K562 (cell line): ENCODE data around the gene ARR3. TPM values are rescaled to one million over a fixed set of nuclear protein-coding genes. Genes with fewer than 3 reads are reported as not detected.

Experiments used
- ATAC-seq: fragments of 200-7000 bp; cut with Tn5 transposase; 3 replicates; pipeline ENCODE4 v1.9.1; 2020; ENCODE audit warnings: moderate library complexity
- BruUV-seq: library from RNA; stranded (reverse); fragments of 400-500 nt; replicated peaks from 2 replicates; lab custom pipeline; 2021; lab: Mats Ljungman, UMichigan
- CTCF ChIA-PET: fragments of 300-600 bp; formaldehyde crosslinking; extraction: SDS; loops from one replicate; lab custom pipeline; 2021; ENCODE audit warnings: low intra/inter-chr PET ratio; lab: Yijun Ruan, JAX
- POLR2A ChIA-PET: fragments of 300-600, 350-650 bp; sonication (Branson Sonifier 250); formaldehyde crosslinking; extraction: SDS; loops from one replicate; lab custom pipeline; 2021; ENCODE audit warnings: antibody characterized with exemption, inconsistent platforms; lab: Yijun Ruan, JAX
- DNase-seq, 4 experiments: peaks; one replicate each; pipeline versions ENCODE4 v3.0.0 to v3.0.0-alpha.2; 2011 to 2018; ENCODE audit warnings: low spot score in 3 of 4, mixed read lengths in 3 of 4; ENCODE audit errors: extremely low read depth in 1 of 4
- FAIRE-seq: peaks from 2 replicates; lab custom pipeline; 2011; peaks lifted over from hg19 to GRCh38; lab: Jason Lieb, UNC
- H2AFZ ChIP-seq: 2 replicates; pipeline ENCODE4 v1.6.0; 2011; ENCODE audit warnings: low read depth, low read length, control low read depth, inconsistent platforms
- H3K27ac ChIP-seq: fragments of 200-600 bp; 3 replicates; pipeline ENCODE4 v1.8.0; 2011; ENCODE audit warnings: low read depth, mild to moderate bottlenecking, control low read depth, inconsistent platforms, low read length, moderate library complexity, mixed read lengths; ENCODE audit errors: extremely low read depth
- H3K27me3 ChIP-seq, 2 experiments: fragments of 300-600 bp in 1 of 2; 2 replicates in 1 of 2; 3 replicates in 1 of 2; pipeline versions ENCODE4 v1.6.0 to v1.8.0; 2011; ENCODE audit warnings: inconsistent platforms in 2 of 2, low read length in 2 of 2, mild to moderate bottlenecking in 1 of 2, mixed read lengths in 1 of 2, moderate library complexity in 1 of 2; ENCODE audit not compliant: control insufficient read depth in 2 of 2, insufficient read depth in 2 of 2
- H3K36me3 ChIP-seq: fragments of 300-600 bp; 3 replicates; pipeline ENCODE4 v1.8.0; 2011; ENCODE audit warnings: mild to moderate bottlenecking, low read length, inconsistent platforms; ENCODE audit not compliant: control insufficient read depth, insufficient read depth
- H3K4me1 ChIP-seq, 2 experiments: fragments of 200-600 bp in 1 of 2; replicated peaks in 1 of 2; 2 replicates in 1 of 2; 3 replicates in 1 of 2; pipeline versions ENCODE4 v1.5.1 to v1.8.0; 2011; ENCODE audit warnings: inconsistent platforms in 2 of 2, low read length in 2 of 2, mild to moderate bottlenecking in 1 of 2, mixed read lengths in 1 of 2, moderate library complexity in 1 of 2; ENCODE audit not compliant: control insufficient read depth in 2 of 2, insufficient read depth in 2 of 2
- H3K4me2 ChIP-seq: 2 replicates; pipeline ENCODE4 v1.6.1; 2011; ENCODE audit warnings: low read length, control low read depth, inconsistent platforms, mixed read lengths; ENCODE audit not compliant: insufficient read depth
- H3K4me3 ChIP-seq: fragments of 200-600 bp; sonication (generic), shearing (Covaris generic); 2 replicates; pipeline ENCODE4 v1.5.1; 2016; ENCODE audit warnings: control low read depth, inconsistent platforms
- H3K79me2 ChIP-seq: fragments of 200-600 bp; 3 replicates; pipeline ENCODE4 v1.8.0; 2011; ENCODE audit warnings: low read length, inconsistent platforms; ENCODE audit not compliant: control insufficient read depth, insufficient read depth
- H3K9ac ChIP-seq, 2 experiments: 2 replicates each; pipeline versions ENCODE4 v1.6.0 to v1.6.1; 2011; ENCODE audit warnings: low read depth in 2 of 2, low read length in 2 of 2, control low read depth in 1 of 2, inconsistent platforms in 1 of 2, mild to moderate bottlenecking in 1 of 2, mixed read lengths in 1 of 2; ENCODE audit not compliant: insufficient read depth in 1 of 2
- H3K9me1 ChIP-seq: one replicate; pipeline ENCODE4 v1.6.0; 2011; ENCODE audit warnings: inconsistent platforms, mild to moderate bottlenecking, low read length, moderate library complexity; ENCODE audit not compliant: control insufficient read depth, insufficient read depth
- H3K9me3 ChIP-seq: replicated peaks from 2 replicates; pipeline ENCODE4 v1.5.1; 2011; ENCODE audit warnings: low read depth, low read length, inconsistent platforms; ENCODE audit not compliant: control insufficient read depth, insufficient read depth
- H4K20me1 ChIP-seq: replicated peaks from 2 replicates; pipeline ENCODE4 v1.6.1; 2011; ENCODE audit warnings: low read length, inconsistent platforms, mixed read lengths; ENCODE audit not compliant: control insufficient read depth, insufficient read depth
- CC2D1A ChIP-seq: fragments of 450-650 bp; IDR thresholded peaks from 2 replicates; pipeline ENCODE4 v1.6.1; 2017; ENCODE audit warnings: mild to moderate bottlenecking
- CEBPG ChIP-seq, 3 experiments: fragments of 200-800 bp in 1 of 3; sonication (Bioruptor generic) in 1 of 3; sonication (generic) in 1 of 3; formaldehyde crosslinking in 1 of 3; IDR thresholded peaks in 2 of 3; conservative IDR thresholded peaks in 1 of 3; 2 replicates each; pipeline versions ENCODE4 v1.6.1 to v1.8.0; 2016 to 2022; ENCODE audit warnings: missing compliant biosample characterization in 2 of 3, missing genetic modification characterization in 2 of 3, mild to moderate bottlenecking in 1 of 3, missing genetic modification reagents in 1 of 3
- ELF1 ChIP-seq: fragments of 200-800 bp; sonication (Bioruptor generic); IDR thresholded peaks from 2 replicates; pipeline ENCODE4 v1.6.1; 2016; ENCODE audit warnings: missing genetic modification characterization, missing compliant biosample characterization
- ETS2 ChIP-seq: IDR thresholded peaks from 2 replicates; pipeline ENCODE4 v1.6.1; 2016; ENCODE audit warnings: borderline replicate concordance, missing genetic modification characterization, mild to moderate bottlenecking, moderate library complexity, missing compliant biosample characterization; ENCODE audit not compliant: poor library complexity, severe bottlenecking
- HDAC1 ChIP-seq, 2 experiments: fragments of 450-650 bp; IDR thresholded peaks; 2 replicates each; pipeline ENCODE4 v1.6.1; 2016 to 2017; ENCODE audit warnings: inconsistent platforms in 1 of 2, mild to moderate bottlenecking in 1 of 2, moderate library complexity in 1 of 2
- NRF1 ChIP-seq, 2 experiments: fragments of 450-650 bp; IDR thresholded peaks in 1 of 2; conservative IDR thresholded peaks in 1 of 2; 2 replicates each; pipeline ENCODE4 v1.6.1; 2014; ENCODE audit warnings: mild to moderate bottlenecking in 2 of 2
- POLR3A ChIP-seq: IDR thresholded peaks from 2 replicates; pipeline ENCODE4 v1.6.1; 2011; ENCODE audit warnings: borderline replicate concordance, mild to moderate bottlenecking, moderate library complexity; ENCODE audit not compliant: insufficient read length, insufficient read depth; ENCODE audit errors: extremely low read depth
- PTBP1 ChIP-seq: fragments of 200-400 bp; formaldehyde crosslinking; IDR thresholded peaks from 2 replicates; pipeline ENCODE4 v1.6.1; 2017; ENCODE audit warnings: low read depth, low read length
- RUNX1 ChIP-seq: sonication (generic); IDR thresholded peaks from 2 replicates; pipeline ENCODE4 v1.6.1; 2016; ENCODE audit warnings: antibody characterized with exemption, low read depth
- SIX5 ChIP-seq, 2 experiments: IDR thresholded peaks; 2 replicates each; pipeline ENCODE4 v1.6.1; 2011; ENCODE audit warnings: low read length in 2 of 2, borderline replicate concordance in 1 of 2, low read depth in 1 of 2, mild to moderate bottlenecking in 1 of 2, moderate library complexity in 1 of 2; ENCODE audit not compliant: insufficient read depth in 1 of 2
- SOX6 ChIP-seq: fragments of 450-650 bp; IDR thresholded peaks from 2 replicates; pipeline ENCODE4 v1.6.1; 2014; ENCODE audit warnings: mild to moderate bottlenecking
- TBL1XR1 ChIP-seq, 2 experiments: IDR thresholded peaks; 2 replicates each; pipeline ENCODE4 v1.6.1; 2012; ENCODE audit warnings: improper control_type of control experiment in 2 of 2, low read length in 2 of 2, mild to moderate bottlenecking in 1 of 2
- TCF7L2 ChIP-seq: fragments of 150-350 bp; IDR thresholded peaks from 2 replicates; pipeline ENCODE4 v1.6.1; 2016; ENCODE audit warnings: low read depth, mild to moderate bottlenecking, low read length, moderate library complexity
- TCFL5 ChIP-seq: fragments of 250-450 bp; sonication (Bioruptor Pico); conservative IDR thresholded peaks from 2 replicates; pipeline ENCODE4 v1.6.1; 2021; ENCODE audit warnings: mild to moderate bottlenecking, moderate library complexity, matching md5 sums
- ZFP30 ChIP-seq: fragments of 250-450 bp; sonication (Bioruptor Pico); IDR thresholded peaks from 2 replicates; pipeline ENCODE4 v1.8.0; 2022; ENCODE audit warnings: moderate library complexity, mild to moderate bottlenecking, inconsistent platforms, borderline replicate concordance
- ZKSCAN3 ChIP-seq: fragments of 250-450 bp; sonication (Bioruptor Pico); IDR thresholded peaks from 2 replicates; pipeline ENCODE4 v1.4.0; 2020
- WGBS: fragments of 100-300 bp; shearing (Covaris generic); methylation state at CpG from one replicate; pipeline ENCODE4 v1.1.6; 2016; ENCODE audit warnings: low coverage, mixed read lengths; ENCODE audit not compliant: insufficient coverage; ENCODE audit errors: missing lambda C conversion rate; 5-methylcytosine and 5-hydroxymethylcytosine counted together
- in situ Hi-C: fragments of 300-500 bp; cut with MboI; formaldehyde crosslinking; loops from 4 replicates; pipeline ENCODE4 v1.15.0; 2018; ENCODE audit warnings: inconsistent platforms, mixed read lengths
- intact Hi-C: fragments of 100-400 bp; cut with micrococcal nuclease; formaldehyde crosslinking; loops from 2 replicates; pipeline ENCODE4 v1.14.2; 2022
- polyA plus RNA-seq, 8 experiments: library from polyadenylated mRNA; depleted of rRNA in 4 of 8; stranded (reverse) in 5 of 8; unstranded in 3 of 8; fragments of >200 nt; fragmentation: Nextera tagmentation in 2 of 8; fragmentation: Illumina TruSeq in 1 of 8; extraction: Ambion mirVana in 2 of 8; extraction: Trizol in 1 of 8; gene quantifications; 2 replicates each; pipeline versions ENCODE4 v1.2.1 to v1.2.3, GENCODE V29; 2011 to 2014; ENCODE audit warnings: inconsistent platforms in 1 of 8, missing spikeins in 1 of 8
- total RNA-seq, 7 experiments: library from RNA; depleted of rRNA in 6 of 7; stranded (reverse); fragments of >200 nt in 6 of 7; fragmentation: Illumina TruSeq in 2 of 7; extraction: Trizol in 2 of 7; gene quantifications; 2 replicates each; pipeline versions ENCODE4 v1.2.1 to v1.2.3, GENCODE V29; 2011 to 2021; ENCODE audit warnings: low replicate concordance in 1 of 7
- TF ChIP-seq, protein P1 (sequence below): fragments of 250-450 bp; sonication (Bioruptor Pico); IDR thresholded peaks from 2 replicates; pipeline ENCODE4 v1.8.0; 2022; ENCODE audit warnings: moderate library complexity, mild to moderate bottlenecking, inconsistent platforms
- TF ChIP-seq, protein P2 (sequence below), 2 experiments: fragments of 450-650 bp; IDR thresholded peaks; 2 replicates each; pipeline ENCODE4 v1.6.1; 2018; ENCODE audit warnings: mild to moderate bottlenecking in 2 of 2, low read depth in 1 of 2; ENCODE audit not compliant: partially characterized antibody in 2 of 2

The ARR3 gene
- total and polyA plus RNA-seq, 9 of the 15 experiments (the other 6 are each of a cell fraction or from before 2014, with no cell fraction given), result not detected

DNA sequence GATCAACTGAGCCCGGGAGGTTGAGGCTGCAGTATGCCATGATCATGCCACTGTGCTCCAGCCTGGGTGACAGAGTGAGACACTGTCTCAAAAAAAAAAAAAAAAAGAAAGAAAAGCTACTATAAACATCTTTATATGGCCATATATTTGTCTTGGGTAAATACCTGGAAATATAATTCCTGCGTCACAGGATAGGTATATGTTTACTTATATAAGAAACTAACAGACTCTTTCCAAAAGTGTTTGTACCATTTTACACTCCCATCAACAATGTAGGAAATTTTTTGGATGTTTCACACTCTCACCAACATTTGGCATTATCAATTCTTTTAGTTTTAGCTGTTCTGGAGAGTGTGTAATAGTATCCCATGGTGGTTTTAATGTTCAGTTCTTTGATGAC lies 20.9 kb upstream of the ARR3 start:
- BruUV-seq, result no TSS peak
- TF ChIP-seq SOX6 (no peak), POLR3A (no peak), TCF7L2 (no peak), ZFP30 (no peak), SIX5 (IDR thresholded peaks at IDR 0.05; ENCODE audit: borderline replicate concordance in 1 of 2, insufficient read depth in 1 of 2, low read depth in 1 of 2, low read length in 2 of 2) (no peak), PTBP1 (no peak), CC2D1A (no peak), TCFL5 (CRISPR knock-in tag) (no peak), ETS2 (tag) (no peak), RUNX1 (no peak), NRF1 (conservative IDR thresholded peaks at IDR 0.05 in 1 of 2, IDR thresholded peaks at IDR 0.05 in 1 of 2) (no peak), CEBPG (CRISPR knock-in tag; IDR thresholded peaks at IDR 0.05) (no peak), CEBPG (tag; conservative IDR thresholded peaks at IDR 0.05 in 1 of 2, IDR thresholded peaks at IDR 0.05 in 1 of 2) (no peak), ZKSCAN3 (no peak), TBL1XR1 (IDR thresholded peaks at IDR 0.05; ENCODE audit: low read length in 2 of 2) (no peak), ELF1 (tag) (no peak), HDAC1 (IDR thresholded peaks at IDR 0.05) (no peak)
- TF ChIP-seq, protein P1, sequence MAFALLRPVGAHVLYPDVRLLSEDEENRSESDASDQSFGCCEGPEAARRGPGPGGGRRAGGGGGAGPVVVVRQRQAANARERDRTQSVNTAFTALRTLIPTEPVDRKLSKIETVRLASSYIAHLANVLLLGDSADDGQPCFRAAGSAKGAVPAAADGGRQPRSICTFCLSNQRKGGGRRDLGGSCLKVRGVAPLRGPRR (CRISPR knock-in tag), result no peak
- TF ChIP-seq, protein P2, sequence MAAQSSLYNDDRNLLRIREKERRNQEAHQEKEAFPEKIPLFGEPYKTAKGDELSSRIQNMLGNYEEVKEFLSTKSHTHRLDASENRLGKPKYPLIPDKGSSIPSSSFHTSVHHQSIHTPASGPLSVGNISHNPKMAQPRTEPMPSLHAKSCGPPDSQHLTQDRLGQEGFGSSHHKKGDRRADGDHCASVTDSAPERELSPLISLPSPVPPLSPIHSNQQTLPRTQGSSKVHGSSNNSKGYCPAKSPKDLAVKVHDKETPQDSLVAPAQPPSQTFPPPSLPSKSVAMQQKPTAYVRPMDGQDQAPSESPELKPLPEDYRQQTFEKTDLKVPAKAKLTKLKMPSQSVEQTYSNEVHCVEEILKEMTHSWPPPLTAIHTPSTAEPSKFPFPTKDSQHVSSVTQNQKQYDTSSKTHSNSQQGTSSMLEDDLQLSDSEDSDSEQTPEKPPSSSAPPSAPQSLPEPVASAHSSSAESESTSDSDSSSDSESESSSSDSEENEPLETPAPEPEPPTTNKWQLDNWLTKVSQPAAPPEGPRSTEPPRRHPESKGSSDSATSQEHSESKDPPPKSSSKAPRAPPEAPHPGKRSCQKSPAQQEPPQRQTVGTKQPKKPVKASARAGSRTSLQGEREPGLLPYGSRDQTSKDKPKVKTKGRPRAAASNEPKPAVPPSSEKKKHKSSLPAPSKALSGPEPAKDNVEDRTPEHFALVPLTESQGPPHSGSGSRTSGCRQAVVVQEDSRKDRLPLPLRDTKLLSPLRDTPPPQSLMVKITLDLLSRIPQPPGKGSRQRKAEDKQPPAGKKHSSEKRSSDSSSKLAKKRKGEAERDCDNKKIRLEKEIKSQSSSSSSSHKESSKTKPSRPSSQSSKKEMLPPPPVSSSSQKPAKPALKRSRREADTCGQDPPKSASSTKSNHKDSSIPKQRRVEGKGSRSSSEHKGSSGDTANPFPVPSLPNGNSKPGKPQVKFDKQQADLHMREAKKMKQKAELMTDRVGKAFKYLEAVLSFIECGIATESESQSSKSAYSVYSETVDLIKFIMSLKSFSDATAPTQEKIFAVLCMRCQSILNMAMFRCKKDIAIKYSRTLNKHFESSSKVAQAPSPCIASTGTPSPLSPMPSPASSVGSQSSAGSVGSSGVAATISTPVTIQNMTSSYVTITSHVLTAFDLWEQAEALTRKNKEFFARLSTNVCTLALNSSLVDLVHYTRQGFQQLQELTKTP (IDR thresholded peaks at IDR 0.05; ENCODE audit: low read depth in 1 of 2, partially characterized antibody in 2 of 2), result no peak

More for the DNA sequence above, 20.9 kb upstream of the ARR3 start:
- FAIRE-seq (no peak), ATAC-seq (no peak), DNase-seq (no peak)
- H3K4me2 ChIP-seq, result no peak overlapping the region
- H3K27ac ChIP-seq, result no peak overlapping the region
- in situ Hi-C loops, result no loop called here
- no peak overlapping the region for H3K4me3 ChIP-seq
- 0% methylated on average over 2 of the region's 2 CpGs for WGBS
- peaks cover 0 to 5% of the 10 kb centered on the region in 2 experiments; a peak in 2 of 5 replicates for H3K27me3 ChIP-seq
- CTCF ChIA-PET, result no interaction called here
- no peak overlapping the region for H3K9ac ChIP-seq
- no peaks in the 10 kb centered on the region for H3K36me3 ChIP-seq
- H3K9me3 ChIP-seq, result no peaks in the 10 kb centered on the region
- no peak overlapping the region for H2AFZ ChIP-seq
- no peaks in the 10 kb centered on the region for H3K4me1 ChIP-seq
- H3K79me2 ChIP-seq, result no peaks in the 10 kb centered on the region
- H4K20me1 ChIP-seq, result no peaks in the 10 kb centered on the region
- intact Hi-C loops, result no loop called here
- POLR2A ChIA-PET, result no interaction called here
- no peaks in the 10 kb centered on the region for H3K9me1 ChIP-seq
